Effector memory CD8-positive, alpha-beta T cell (primary cell): ENCODE measurements around the gene NUBP2.

Experiments
- ATAC-seq: fragments of 150-1000 bp; cut with Tn5 transposase; replicated peaks from 2 replicates; pipeline ENCODE4 v1.10.0; 2021; ENCODE audit warnings: mild to moderate bottlenecking, moderate library complexity
- DNase-seq, 3 experiments: peaks; one replicate each; pipeline ENCODE4 v3.0.0; 2021
- H3K27ac Mint-ChIP-seq, 2 donors: one replicate each; pipeline ENCODE4 v1.8.0; 2022; ENCODE audit warnings: mild to moderate bottlenecking in 2 of 2, mixed read lengths in 2 of 2, moderate library complexity in 2 of 2
- H3K27me3 Mint-ChIP-seq, 2 donors: one replicate each; pipeline ENCODE4 v1.8.0; 2022; ENCODE audit warnings: mixed read lengths in 2 of 2
- H3K36me3 Mint-ChIP-seq: one replicate; pipeline ENCODE4 v1.8.0; 2022; ENCODE audit warnings: mild to moderate bottlenecking, moderate library complexity, mixed read lengths; ENCODE audit not compliant: insufficient read depth
- H3K4me1 Mint-ChIP-seq, 2 donors: one replicate each; pipeline ENCODE4 v1.8.0; 2022; ENCODE audit warnings: low read depth in 2 of 2, mixed read lengths in 2 of 2
- H3K4me3 Mint-ChIP-seq, 2 donors: one replicate each; pipeline ENCODE4 v1.8.0; 2022; ENCODE audit warnings: mild to moderate bottlenecking in 2 of 2, mixed read lengths in 2 of 2, moderate library complexity in 2 of 2
- H3K9me3 Mint-ChIP-seq, 2 donors: one replicate each; pipeline ENCODE4 v1.8.0; 2022; ENCODE audit warnings: mixed read lengths in 2 of 2

NUBP2 gene

GRCh38 chr16:1820946-1821290 lies 38.2 kb downstream of the NUBP2 start:
- Mint-ChIP-seq H3K4me3 (no peak overlapping the region), H3K9me3 (no peaks in the 10 kb centered on the region), H3K36me3 (peaks cover 22% of the 10 kb centered on the region), H3K4me1 (peaks cover 10 to 13% of the 10 kb centered on the region in 2 donors), H3K27ac (no peak overlapping the region), H3K27me3 (no peaks in the 10 kb centered on the region)
- DNase-seq (no peak), ATAC-seq (no peak)

DNA sequence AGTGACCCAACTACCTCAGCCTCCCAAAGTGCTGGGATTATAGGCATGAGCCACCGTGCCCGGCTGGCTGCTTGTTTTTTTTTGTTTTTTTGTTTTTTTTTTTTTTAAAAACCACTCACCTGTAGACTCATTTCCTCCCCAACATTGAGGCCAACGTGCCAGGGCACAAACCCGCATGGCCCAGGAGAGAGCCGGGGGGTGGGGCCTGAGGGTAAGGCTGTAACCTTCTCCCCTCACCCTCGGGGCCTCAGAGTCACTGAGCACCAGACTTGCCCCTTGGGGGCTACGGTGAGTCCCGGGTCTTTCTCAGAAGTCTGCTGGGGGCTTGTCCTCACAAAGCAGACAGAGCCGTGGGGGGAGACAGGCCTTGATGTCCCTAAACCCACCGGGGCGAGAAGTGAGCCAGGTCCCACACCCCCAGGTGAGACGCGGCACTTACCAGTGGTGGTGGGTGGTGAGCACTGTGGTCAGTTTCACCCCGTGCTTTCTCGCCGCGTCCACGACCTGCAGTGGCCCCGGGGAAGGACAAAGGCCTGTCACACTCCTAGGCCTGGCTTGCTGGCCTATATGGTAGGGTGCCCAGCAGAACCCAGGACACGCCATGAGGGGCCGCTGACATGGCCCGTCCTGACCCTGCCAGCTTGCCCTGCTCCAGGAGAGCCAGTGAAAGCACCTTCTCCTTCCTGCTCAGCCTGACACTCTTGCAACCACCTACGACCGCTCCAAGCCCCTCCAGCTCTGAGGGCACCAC lies 39.3 kb downstream of the NUBP2 start:
- Mint-ChIP-seq H3K27ac (no peak overlapping the region), H3K4me1 (peaks cover 11 to 13% of the 10 kb centered on the region in 2 donors), H3K27me3 (no peaks in the 10 kb centered on the region), H3K9me3 (no peaks in the 10 kb centered on the region), H3K4me3 (no peak overlapping the region), H3K36me3 (peaks cover 23% of the 10 kb centered on the region)
- ATAC-seq: no peak
- DNase-seq: no peak

DNA sequence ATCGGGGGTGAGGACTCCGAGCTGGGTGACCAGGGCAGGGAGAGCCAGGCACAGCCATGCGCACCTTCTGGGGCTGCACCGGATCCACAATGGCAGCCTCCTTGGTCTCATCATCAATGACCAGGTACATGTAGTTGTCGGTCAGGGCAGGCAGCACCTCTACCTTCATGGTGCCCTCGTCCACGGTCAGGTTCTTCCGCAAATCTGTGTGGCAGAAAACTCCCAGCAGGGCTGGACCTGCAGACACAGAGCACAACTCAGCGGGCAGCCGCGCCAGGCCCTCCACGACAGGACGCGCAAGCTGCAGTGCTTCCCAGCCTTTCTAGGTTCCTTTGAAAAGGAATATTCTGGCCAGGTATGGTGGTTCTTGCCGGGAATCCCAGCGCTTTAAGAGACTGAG lies 40.0 kb downstream of the NUBP2 start:
- Mint-ChIP-seq H3K4me3 (no peak overlapping the region), H3K4me1 (peaks cover 19% of the 10 kb centered on the region in 2 donors), H3K9me3 (no peaks in the 10 kb centered on the region), H3K27me3 (no peaks in the 10 kb centered on the region), H3K36me3 (peaks cover 22% of the 10 kb centered on the region), H3K27ac (no peak overlapping the region)
- ATAC-seq (no peak), DNase-seq (no peak)

DNA sequence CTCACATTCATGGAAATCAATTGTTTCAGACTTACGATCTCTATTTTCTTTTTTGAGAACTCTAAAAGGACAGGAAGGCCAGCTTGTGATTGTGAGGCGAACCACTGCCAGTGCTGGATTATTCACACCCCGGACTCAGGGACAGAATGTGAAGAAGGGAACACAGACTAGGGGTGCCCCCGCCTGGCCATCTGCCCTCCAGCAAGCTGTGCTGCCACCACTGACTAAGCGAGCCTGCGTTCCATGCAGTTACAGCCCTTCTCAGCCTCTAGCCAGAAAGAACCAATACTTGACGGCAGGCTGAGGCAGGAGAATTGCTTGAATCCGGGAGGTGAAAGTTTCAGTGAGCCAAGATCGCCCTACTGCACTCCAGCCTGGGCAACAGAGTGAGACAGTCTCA lies 41.1 kb downstream of the NUBP2 start:
- peaks cover 19 to 21% of the 10 kb centered on the region in 2 donors for H3K4me1 Mint-ChIP-seq
- DNase-seq: no peak
- peaks cover 26% of the 10 kb centered on the region for H3K36me3 Mint-ChIP-seq
- H3K9me3 Mint-ChIP-seq: no peaks in the 10 kb centered on the region
- H3K27ac Mint-ChIP-seq: peak overlapping the region in 1 of 2 donors; percentile 10
- peak overlapping the region in 1 of 2 donors; percentile 20 for H3K4me3 Mint-ChIP-seq
- no peak for ATAC-seq
- no peaks in the 10 kb centered on the region for H3K27me3 Mint-ChIP-seq

- peaks cover 19 to 26% of the 10 kb centered on the region in 2 donors for H3K4me1 Mint-ChIP-seq
- no peak overlapping the region for H3K27ac Mint-ChIP-seq
- no peaks in the 10 kb centered on the region for H3K9me3 Mint-ChIP-seq
Measured at GRCh38 chr16:1825381-1825863, 42.7 kb downstream of the NUBP2 start.

GRCh38 chr16:1825864-1826690 lies 43.3 kb downstream of the NUBP2 start:
- Mint-ChIP-seq H3K36me3 (peaks cover 22% of the 10 kb centered on the region), H3K27me3 (no peaks in the 10 kb centered on the region), H3K27ac (peak overlapping the region; percentile 88 to 92), H3K4me1 (peaks cover 19 to 30% of the 10 kb centered on the region in 2 donors), H3K9me3 (no peaks in the 10 kb centered on the region), H3K4me3 (peak overlapping the region; percentile 86 to 89)
- DNase-seq: peak; percentile 44 to 67 (median 57)
- ATAC-seq: peak; percentile 75

More at GRCh38 chr16:1825381-1825863, 42.7 kb downstream of the NUBP2 start:
- no peak for DNase-seq
- no peak for ATAC-seq
- H3K36me3 Mint-ChIP-seq: peaks cover 22% of the 10 kb centered on the region
- H3K27me3 Mint-ChIP-seq: no peaks in the 10 kb centered on the region
- H3K4me3 Mint-ChIP-seq: peak overlapping the region; percentile 67 to 74

DNA sequence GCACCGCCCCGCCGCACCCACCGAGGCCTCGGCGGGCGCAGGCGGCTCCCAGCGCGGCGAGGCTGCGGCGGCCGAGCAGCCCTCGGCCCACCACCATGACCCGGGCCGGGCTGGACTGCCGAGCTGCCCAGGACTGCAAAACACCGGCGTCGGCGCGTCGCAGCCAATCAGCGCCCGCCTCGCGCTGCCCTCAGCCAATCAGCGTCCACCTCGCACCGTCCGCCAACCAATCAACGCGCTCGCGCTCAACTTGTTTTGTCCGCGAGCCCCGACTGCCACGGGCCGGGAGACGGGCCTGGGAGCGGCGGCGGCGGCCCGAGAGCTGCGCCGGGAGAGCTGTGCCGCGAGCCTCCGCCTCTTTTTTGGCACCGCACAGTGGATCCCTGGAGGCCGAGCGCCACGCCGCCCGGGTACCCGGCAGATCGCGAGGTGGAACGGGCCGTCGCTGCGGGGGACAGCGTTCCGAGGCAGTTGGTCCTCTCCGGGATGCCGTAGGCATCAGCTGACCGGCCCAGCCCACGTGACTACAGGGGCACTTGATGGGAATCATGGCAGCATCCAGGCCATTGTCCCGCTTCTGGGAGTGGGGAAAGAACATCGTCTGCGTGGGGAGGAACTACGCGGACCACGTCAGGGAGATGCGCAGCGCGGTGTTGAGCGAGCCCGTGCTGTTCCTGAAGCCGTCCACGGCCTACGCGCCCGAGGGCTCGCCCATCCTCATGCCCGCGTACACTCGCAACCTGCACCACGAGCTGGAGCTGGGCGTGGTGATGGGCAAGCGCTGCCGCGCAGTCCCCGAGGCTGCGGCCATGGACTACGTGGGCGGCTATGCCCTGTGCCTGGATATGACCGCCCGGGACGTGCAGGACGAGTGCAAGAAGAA lies 44.2 kb downstream of the NUBP2 start, which contains the start of the genes FAHD1 and HAGH:
Gene FAHD1 (plus strand): TSS at position 516 of the 883 bp plus-strand sequence. CDS start 33 bp downstream, at position 549.
Gene HAGH (minus strand): TSS at position 135 of the 883 bp plus-strand sequence. CDS start 38 bp downstream, at position 97.
- Mint-ChIP-seq H3K27ac (peak within 1 kb of the TSS; percentile 88 to 92), H3K27me3 (no peaks in the 10 kb centered on the region), H3K4me1 (peaks cover 19 to 30% of the 10 kb centered on the region in 2 donors), H3K9me3 (no peaks in the 10 kb centered on the region), H3K36me3 (peaks cover 22% of the 10 kb centered on the region), H3K4me3 (peak within 1 kb of the TSS; percentile 86 to 89)
- ATAC-seq (peak; percentile 81), DNase-seq (peak; percentile 87 to 93 (median 90))

DNA sequence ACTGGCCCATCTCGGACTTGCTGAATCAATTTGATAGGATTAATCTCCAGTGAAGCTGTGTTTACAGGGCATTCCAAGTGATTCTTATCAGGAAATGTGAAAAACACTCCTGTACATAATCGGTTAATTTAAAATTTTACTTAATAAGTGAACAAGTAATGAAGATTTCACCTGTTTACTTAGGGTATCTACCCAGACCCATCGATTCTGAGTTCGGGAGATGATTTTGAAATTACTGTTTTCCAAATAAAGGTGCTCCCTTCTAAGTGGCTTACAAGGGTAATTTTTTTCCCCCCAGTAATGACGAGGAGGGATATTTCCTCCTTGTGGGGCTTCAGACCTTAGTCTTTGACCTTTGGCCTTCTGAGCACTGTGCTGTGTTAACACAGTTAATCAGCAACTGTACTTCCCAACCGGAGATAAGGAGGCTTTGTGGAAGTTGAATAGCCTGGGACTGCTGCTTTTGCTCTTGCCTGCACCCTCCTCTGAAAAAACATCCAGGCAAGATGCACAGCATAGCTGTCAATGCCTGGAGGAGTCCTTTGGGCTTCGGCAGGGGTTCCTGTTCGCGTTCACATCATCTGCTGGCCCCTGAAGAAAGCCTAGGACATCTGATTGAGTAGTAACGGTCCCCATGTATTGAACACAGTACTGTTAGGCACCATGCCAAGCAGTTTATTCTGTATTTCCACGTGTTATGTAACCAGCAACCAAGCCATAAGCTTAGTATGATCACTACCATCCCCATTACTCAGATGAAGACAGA lies 46.1 kb downstream of the NUBP2 start:
- no peaks in the 10 kb centered on the region for H3K27me3 Mint-ChIP-seq
- DNase-seq: no peak
- peaks cover 22% of the 10 kb centered on the region for H3K36me3 Mint-ChIP-seq
- H3K4me3 Mint-ChIP-seq: no peak overlapping the region
- no peak for ATAC-seq
- H3K4me1 Mint-ChIP-seq: peaks cover 20 to 24% of the 10 kb centered on the region in 2 donors
- no peaks in the 10 kb centered on the region for H3K9me3 Mint-ChIP-seq
- no peak overlapping the region for H3K27ac Mint-ChIP-seq

DNA sequence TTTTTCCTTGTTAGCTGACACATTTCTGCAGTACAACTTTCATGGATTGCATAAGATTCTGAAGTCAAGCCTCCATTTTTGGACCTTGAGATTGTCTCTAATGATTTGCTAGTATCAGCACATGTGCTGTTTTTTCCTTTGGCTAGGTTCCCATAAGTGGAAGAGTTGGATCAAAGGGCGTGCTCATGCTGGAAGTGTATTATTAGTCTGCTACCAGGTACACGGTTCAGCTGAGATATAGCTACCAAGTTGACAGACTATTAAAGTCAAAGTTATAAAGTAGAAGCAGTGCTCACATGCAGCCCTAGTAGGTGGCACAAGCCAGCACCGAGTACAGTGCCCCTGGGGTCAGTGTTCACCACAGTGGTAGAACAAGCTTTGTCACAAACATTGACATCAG lies 47.5 kb downstream of the NUBP2 start:
- Mint-ChIP-seq H3K4me1 (peaks cover 16 to 17% of the 10 kb centered on the region in 2 donors), H3K36me3 (peaks cover 14% of the 10 kb centered on the region), H3K27ac (no peak overlapping the region), H3K4me3 (no peak overlapping the region), H3K27me3 (no peaks in the 10 kb centered on the region), H3K9me3 (no peaks in the 10 kb centered on the region)
- no peak for DNase-seq
- ATAC-seq: no peak

DNA sequence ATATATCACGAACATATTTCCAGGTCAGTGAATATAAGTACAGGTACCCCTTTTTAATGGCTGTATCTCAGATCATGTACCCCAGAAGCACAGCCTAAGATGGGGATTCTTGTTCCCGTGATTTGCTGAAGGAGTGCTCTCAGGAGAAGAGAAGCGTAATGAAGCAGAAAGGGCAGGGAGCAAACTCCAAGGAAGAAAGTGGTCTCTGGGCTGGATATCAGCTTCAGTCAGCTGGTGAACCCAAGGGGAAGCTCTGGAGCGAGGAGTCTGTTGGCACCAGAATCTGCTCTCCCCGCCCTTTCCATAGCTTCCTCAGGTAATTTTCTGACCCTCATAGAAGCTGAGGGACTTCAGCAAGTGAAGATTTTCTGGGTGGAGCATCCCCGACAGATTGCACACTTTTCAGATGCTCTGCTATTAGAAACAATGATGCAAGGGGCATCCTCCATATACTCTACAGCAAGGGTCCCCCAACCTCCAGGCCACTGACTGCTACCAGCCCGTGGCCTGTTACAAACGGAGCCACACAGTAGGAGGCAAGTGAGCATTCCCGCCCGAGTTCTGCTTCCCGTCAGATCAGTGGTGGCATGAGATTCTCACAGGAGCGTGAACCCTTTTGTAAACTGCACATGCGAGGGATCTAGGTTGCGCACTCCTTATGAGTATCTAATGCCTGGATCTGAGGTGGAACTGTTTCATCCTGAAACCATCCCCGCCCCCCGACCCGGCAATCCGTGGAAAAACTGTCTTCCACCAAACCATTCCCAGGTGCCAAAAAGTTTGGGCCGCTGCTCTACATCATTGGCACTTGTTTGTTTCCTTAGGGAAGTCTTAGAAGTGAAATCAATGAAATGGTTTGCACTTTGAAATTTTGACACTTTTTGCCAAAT lies 48.7 kb downstream of the NUBP2 start:
- no peak for ATAC-seq
- peaks cover 13 to 16% of the 10 kb centered on the region in 2 donors for H3K4me1 Mint-ChIP-seq
- H3K4me3 Mint-ChIP-seq: no peak overlapping the region
- H3K27me3 Mint-ChIP-seq: no peaks in the 10 kb centered on the region
- H3K27ac Mint-ChIP-seq: no peak overlapping the region
- no peak for DNase-seq
- peaks cover 14% of the 10 kb centered on the region for H3K36me3 Mint-ChIP-seq
- no peaks in the 10 kb centered on the region for H3K9me3 Mint-ChIP-seq

DNA sequence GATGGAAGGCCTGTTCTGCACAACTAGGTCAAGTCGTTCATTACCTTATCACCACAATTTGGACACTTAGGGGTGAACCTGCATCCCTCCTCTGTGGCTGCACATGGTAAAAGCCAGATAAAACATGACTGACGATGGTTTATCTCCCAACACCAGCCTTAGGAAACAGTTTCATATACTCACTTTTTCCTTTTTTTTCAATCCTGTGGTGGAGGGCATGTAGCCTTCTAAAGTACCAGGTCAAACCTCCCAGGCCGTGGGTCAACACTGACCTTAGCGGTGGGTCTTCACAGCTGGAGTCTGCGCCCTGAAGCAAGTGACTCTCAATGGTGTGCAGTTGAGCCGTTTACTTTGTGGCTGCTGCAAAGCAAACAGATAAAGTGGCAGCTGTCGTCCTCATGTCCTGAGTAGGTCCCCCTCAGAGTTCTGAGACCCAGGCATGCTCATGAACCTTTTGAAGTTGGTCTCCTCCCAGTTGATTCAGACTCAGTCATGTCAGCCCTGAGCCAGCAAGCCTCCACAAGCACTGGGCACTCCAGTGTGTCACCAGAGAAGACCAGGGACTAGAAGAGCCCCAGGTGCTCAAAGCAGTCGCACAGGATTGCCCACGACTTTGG lies 50.2 kb downstream of the NUBP2 start:
- Mint-ChIP-seq H3K27me3 (no peaks in the 10 kb centered on the region), H3K4me3 (no peak overlapping the region), H3K4me1 (peaks cover 4 to 9% of the 10 kb centered on the region in 2 donors), H3K9me3 (no peaks in the 10 kb centered on the region), H3K27ac (no peak overlapping the region), H3K36me3 (peaks cover 3% of the 10 kb centered on the region)
- no peak for DNase-seq
- ATAC-seq: no peak
